GM10266 (cell line): ENCODE measurements around the gene VRK2.
"Not testable (repeated sequence)": the region's sequence is repeated elsewhere in the genome, so short reads cannot be mapped to it uniquely, and the experiment has no call there.

Experiments used
- DNase-seq: peaks from one replicate; pipeline ENCODE4 v3.0.0; 2012; ENCODE audit errors: extremely low spot score
- CTCF ChIP-seq: IDR thresholded peaks from 2 replicates; pipeline ENCODE4 v1.5.1; 2012; ENCODE audit warnings: mild to moderate bottlenecking, low read depth; ENCODE audit not compliant: control insufficient read depth, insufficient read depth; ENCODE audit errors: missing control alignments

Gene VRK2

GRCh38 chr2:58081000-58081399 lies 34.4 kb downstream of the VRK2 start:
- TF ChIP-seq CTCF, result no peak
- DNase-seq, result no peak

GRCh38 chr2:58089081-58089480 lies 42.5 kb downstream of the VRK2 start:
- DNase-seq, result no peak
- no peak for TF ChIP-seq CTCF

- not testable (repeated sequence) for DNase-seq
These were observed 46.2 kb downstream of the VRK2 start for GRCh38 chr2:58092772-58093171.

GRCh38 chr2:58097025-58097424 lies 50.4 kb downstream of the VRK2 start:
- no peak for TF ChIP-seq CTCF
- DNase-seq, result no peak

GRCh38 chr2:58098254-58099095 lies 51.9 kb downstream of the VRK2 start:
- no peak for TF ChIP-seq CTCF
- DNase-seq, result no peak

GRCh38 chr2:58099096-58099769 lies 52.6 kb downstream of the VRK2 start:
- TF ChIP-seq CTCF, result no peak
- no peak for DNase-seq

- no peak for DNase-seq
- TF ChIP-seq CTCF, result no peak
These were observed 54.9 kb downstream of the VRK2 start for GRCh38 chr2:58101500-58101899.
